SK-N-MC (cell line): ENCODE results near the gene TMEM132C.

Source experiments
- DNase-seq: peaks from one replicate; pipeline ENCODE4 v3.0.0-alpha.2; 2011; ENCODE audit warnings: low read depth, low spot score
- H3K27ac ChIP-seq: fragments of 200-600 bp; sonication (generic); 2 replicates; pipeline ENCODE4 v1.5.1; 2016; ENCODE audit warnings: mixed run types
- H3K36me3 ChIP-seq: fragments of 200-600 bp; sonication (generic); 2 replicates; pipeline ENCODE4 v1.6.1; 2017; ENCODE audit warnings: antibody characterized with exemption, low read length, mixed read lengths; ENCODE audit not compliant: insufficient read depth
- H3K4me3 ChIP-seq: fragments of 200-600 bp; sonication (generic); 2 replicates; pipeline ENCODE4 v1.5.1; 2016
- H3K9ac ChIP-seq: fragments of 200-600 bp; sonication (generic); 2 replicates; pipeline ENCODE4 v1.8.0; 2017; ENCODE audit warnings: mixed run types, mixed read lengths; ENCODE audit not compliant: insufficient read length
- H3K9me3 ChIP-seq: fragments of 200-600 bp; sonication (generic); 2 replicates; pipeline ENCODE4 v1.6.1; 2017; ENCODE audit warnings: low read depth, mild to moderate bottlenecking, antibody characterized with exemption, low read length, moderate library complexity, mixed read lengths
- EZH2 ChIP-seq: fragments of 200-600 bp; sonication (generic); IDR thresholded peaks from one replicate; pipeline ENCODE4 v1.6.1; 2017; ENCODE audit warnings: antibody characterized with exemption
- FOXP2 ChIP-seq: optimal IDR thresholded peaks from 2 replicates; pipeline ENCODE3; 2011; ENCODE audit warnings: mild to moderate bottlenecking, moderate library complexity; ENCODE audit not compliant: insufficient read depth; ENCODE audit errors: extremely low read length, control extremely low read depth
- POLR2AphosphoS5 ChIP-seq: IDR thresholded peaks from 2 replicates; pipeline ENCODE4 v1.6.1; 2012; ENCODE audit warnings: mild to moderate bottlenecking, low read depth, low read length, borderline replicate concordance

Gene TMEM132C

GRCh38 chr12:128408669-128409068, 141.7 kb downstream of the TMEM132C start:
- no peaks in the 10 kb centered on the region for H3K9me3 ChIP-seq
- H3K9ac ChIP-seq: no peak overlapping the region
- no peak overlapping the region for H3K4me3 ChIP-seq
- TF ChIP-seq FOXP2 (no peak), EZH2 (no peak), POLR2AphosphoS5 (no peak)
- no peak for DNase-seq
- no peak overlapping the region for H3K27ac ChIP-seq
- H3K36me3 ChIP-seq: no peaks in the 10 kb centered on the region

GRCh38 chr12:128415036-128415560, 148.1 kb downstream of the TMEM132C start:
- DNase-seq: no peak
- Histone ChIP-seq H3K9ac (no peak overlapping the region), H3K4me3 (no peak overlapping the region), H3K9me3 (no peaks in the 10 kb centered on the region), H3K27ac (no peak overlapping the region), H3K36me3 (no peaks in the 10 kb centered on the region)
- no peak for TF ChIP-seq EZH2

DNA sequence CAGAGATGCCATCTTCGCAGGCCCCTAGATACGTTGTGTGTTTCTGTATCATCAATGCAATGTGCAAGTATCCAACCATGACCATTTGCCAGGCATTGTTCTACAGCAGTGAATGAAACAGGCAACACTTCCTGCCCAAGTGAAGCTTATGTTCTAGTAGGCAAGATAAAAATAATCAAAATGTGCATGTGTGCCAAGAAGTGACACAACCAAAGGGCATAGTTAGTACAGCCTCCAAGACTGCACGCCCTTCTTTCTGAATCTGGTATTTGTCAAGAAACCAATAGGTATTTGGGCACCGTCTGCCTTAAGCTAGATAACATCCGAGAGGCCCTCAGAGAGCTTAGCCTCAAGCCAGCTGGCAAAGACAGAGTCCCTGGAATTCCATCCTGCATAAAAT, 152.0 kb downstream of the TMEM132C start:
- Histone ChIP-seq H3K36me3 (no peaks in the 10 kb centered on the region), H3K27ac (no peak overlapping the region), H3K9me3 (no peaks in the 10 kb centered on the region), H3K9ac (no peak overlapping the region), H3K4me3 (no peak overlapping the region)
- DNase-seq: no peak
- TF ChIP-seq FOXP2: no peak
- TF ChIP-seq EZH2: no peak

DNA sequence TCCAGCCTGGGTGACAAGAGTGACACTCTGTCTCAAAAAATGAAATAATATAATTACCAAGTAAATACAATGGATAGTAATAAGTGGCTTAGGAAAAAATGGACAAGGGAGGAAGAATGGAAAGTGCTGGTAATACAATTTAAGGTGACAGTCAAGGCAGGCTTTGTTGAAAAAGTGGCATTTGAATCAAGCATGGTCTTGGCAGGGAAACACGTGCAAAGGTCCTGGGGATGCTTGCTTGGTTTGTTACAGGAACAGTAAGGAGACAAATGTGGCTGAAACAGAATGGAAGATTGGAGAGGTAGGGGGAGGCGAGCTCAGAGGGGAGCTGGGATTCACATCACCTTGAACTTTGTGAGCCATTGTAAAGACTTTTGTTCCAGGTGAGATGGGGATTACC, 153.2 kb downstream of the TMEM132C start:
- no peaks in the 10 kb centered on the region for H3K36me3 ChIP-seq
- no peak overlapping the region for H3K4me3 ChIP-seq
- TF ChIP-seq POLR2AphosphoS5: no peak
- H3K9me3 ChIP-seq: no peaks in the 10 kb centered on the region
- H3K27ac ChIP-seq: no peak overlapping the region
- no peak overlapping the region for H3K9ac ChIP-seq
- no peak for DNase-seq

DNA sequence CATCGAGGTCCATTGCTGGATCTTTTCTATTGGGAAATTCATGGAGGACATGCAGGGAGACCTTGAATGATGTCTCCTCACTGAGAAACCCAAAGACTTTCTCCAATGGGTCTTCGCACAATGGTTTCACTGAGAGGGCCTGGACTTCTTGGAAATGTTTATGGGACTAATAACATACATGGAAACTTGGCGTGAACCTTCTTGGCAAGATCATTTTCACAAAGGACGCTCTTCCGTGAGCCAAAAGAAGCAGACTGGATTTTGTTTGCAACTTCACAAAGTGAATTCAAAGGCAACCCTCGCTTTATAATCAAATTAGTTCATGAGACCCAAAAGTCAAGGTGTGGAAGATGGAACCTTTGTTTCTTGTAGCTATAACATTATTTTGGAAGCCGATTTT, 154.4 kb downstream of the TMEM132C start:
- Histone ChIP-seq H3K4me3 (no peak overlapping the region), H3K9me3 (no peaks in the 10 kb centered on the region), H3K27ac (no peak overlapping the region)

DNA sequence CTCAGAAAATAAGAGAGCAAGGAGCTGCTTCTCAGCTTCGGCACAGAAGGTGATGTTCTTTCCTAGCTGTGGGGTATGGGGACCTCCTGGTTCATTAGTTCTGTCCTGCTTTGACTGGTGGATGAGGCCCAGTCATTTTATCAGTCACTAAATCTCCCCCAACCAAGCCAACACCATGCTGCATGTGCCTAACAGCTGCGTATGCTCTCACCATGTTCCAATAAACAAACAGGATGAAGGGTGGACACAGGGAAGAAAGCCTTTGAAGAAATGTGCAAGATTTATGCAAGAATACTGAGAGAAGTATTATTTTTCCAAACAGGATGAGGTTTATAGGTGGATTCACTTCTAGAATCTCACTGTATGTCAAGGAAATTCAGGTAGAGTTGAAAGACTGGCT, 156.2 kb downstream of the TMEM132C start:
- H3K9me3 ChIP-seq: no peaks in the 10 kb centered on the region
- no peak for DNase-seq
- H3K9ac ChIP-seq: no peak overlapping the region
- no peak overlapping the region for H3K27ac ChIP-seq
- H3K36me3 ChIP-seq: no peaks in the 10 kb centered on the region
- TF ChIP-seq FOXP2 (no peak), EZH2 (no peak), POLR2AphosphoS5 (no peak)
- H3K4me3 ChIP-seq: no peak overlapping the region

More for the DNA sequence above, 154.4 kb downstream of the TMEM132C start:
- Histone ChIP-seq H3K9ac (no peak overlapping the region), H3K36me3 (no peaks in the 10 kb centered on the region)
- TF ChIP-seq POLR2AphosphoS5: no peak
- DNase-seq: no peak

- Histone ChIP-seq H3K36me3 (no peaks in the 10 kb centered on the region), H3K9me3 (no peaks in the 10 kb centered on the region), H3K4me3 (no peak overlapping the region), H3K9ac (no peak overlapping the region), H3K27ac (no peak overlapping the region)
- TF ChIP-seq EZH2 (no peak), FOXP2 (no peak), POLR2AphosphoS5 (no peak)
- no peak for DNase-seq
These were observed 158.0 kb downstream of the TMEM132C start for GRCh38 chr12:128424931-128425431.

DNA sequence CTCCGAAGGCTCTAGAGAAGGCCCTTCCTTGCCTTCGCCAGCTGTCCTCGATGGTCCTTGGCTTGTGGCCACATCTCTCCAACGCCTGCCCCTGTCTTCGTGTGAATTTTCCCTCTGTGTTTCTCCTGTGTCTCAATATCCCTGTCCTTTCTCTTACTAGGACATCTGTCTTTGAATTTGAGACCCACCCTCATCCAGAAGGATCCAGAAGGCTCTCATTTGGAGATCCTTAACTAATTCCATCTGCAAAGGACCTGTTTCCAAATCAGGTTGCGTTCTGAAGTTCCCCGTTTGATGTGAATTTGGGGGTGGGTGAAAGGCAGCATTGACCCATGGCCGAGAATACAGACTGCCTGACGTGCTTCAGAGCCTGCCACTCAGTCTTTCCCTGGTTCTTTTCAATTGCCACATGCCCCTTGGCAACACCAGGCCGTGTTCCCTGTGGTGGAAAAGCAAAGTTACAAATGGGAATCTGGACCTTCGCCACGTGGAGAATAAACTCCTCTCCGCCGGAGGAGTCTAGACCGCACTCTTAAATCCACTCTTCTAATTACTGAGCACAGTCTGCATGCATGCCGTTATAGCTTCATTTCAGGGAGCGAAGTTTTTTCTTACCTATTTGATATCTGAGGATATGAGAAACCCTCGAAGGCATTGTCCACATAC, 158.8 kb downstream of the TMEM132C start:
- Histone ChIP-seq H3K27ac (no peak overlapping the region), H3K36me3 (no peaks in the 10 kb centered on the region), H3K9me3 (no peaks in the 10 kb centered on the region), H3K4me3 (no peak overlapping the region), H3K9ac (no peak overlapping the region)
- no peak for TF ChIP-seq EZH2
- DNase-seq: no peak

DNA sequence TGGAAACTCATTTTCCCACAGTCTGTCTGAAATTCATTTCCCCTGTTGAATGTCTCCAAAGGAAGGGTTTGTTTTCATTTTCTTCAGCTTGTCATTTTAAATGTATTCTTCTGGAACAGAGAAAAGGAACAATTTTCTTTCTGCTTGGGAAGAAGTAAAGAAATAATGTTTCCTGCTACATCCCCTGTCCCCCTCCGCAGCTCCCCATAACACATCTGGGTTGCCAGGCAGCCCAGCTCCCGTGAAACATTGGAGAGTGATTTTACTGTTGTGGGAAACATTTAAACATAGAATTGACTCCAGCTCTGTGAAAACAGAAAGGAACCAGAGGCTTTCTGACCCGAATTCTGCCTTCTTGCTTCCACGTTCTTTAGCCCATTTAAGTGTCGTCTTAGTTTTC, 159.5 kb downstream of the TMEM132C start:
- TF ChIP-seq FOXP2 (no peak), POLR2AphosphoS5 (no peak)

More for the DNA sequence above, 159.5 kb downstream of the TMEM132C start:
- Histone ChIP-seq H3K27ac (no peak overlapping the region), H3K36me3 (no peaks in the 10 kb centered on the region), H3K4me3 (no peak overlapping the region), H3K9me3 (no peaks in the 10 kb centered on the region), H3K9ac (no peak overlapping the region)
- DNase-seq: no peak
